Sigmoid colon (tissue), 4 donors: ENCODE measurements around the gene CCDC146.
"Not testable (repeated sequence)": the region's sequence is repeated elsewhere in the genome, so short reads cannot be mapped to it uniquely, and the experiment has no call there.

ENCODE experiments used
- CTCF ChIP-seq, 4 experiments: fragments of 450-650 bp in 3 of 4; fragments of 200-600 bp in 1 of 4; IDR thresholded peaks; one replicate each; pipeline ENCODE4 v1.5.1; 2016 to 2019; ENCODE audit warnings: antibody characterized with exemption in 4 of 4, mild to moderate bottlenecking in 3 of 4, moderate library complexity in 2 of 4
- EP300 ChIP-seq, 4 donors: sonication (generic); formaldehyde crosslinking; IDR thresholded peaks; one replicate each; pipeline ENCODE4 v1.6.1; 2017; ENCODE audit warnings: antibody characterized with exemption in 4 of 4
- POLR2A ChIP-seq, 2 donors: fragments of 450-650 bp; IDR thresholded peaks; one replicate each; pipeline ENCODE4 v1.6.1; 2016; ENCODE audit warnings: antibody characterized with exemption in 2 of 2, mild to moderate bottlenecking in 2 of 2, moderate library complexity in 2 of 2
- POLR2AphosphoS5 ChIP-seq, 4 donors: sonication (generic); formaldehyde crosslinking; IDR thresholded peaks; one replicate each; pipeline ENCODE4 v1.6.1; 2017; ENCODE audit warnings: antibody characterized with exemption in 4 of 4

GRCh38 chr7:77152232-77152631 lies 29.8 kb downstream of the CCDC146 start:
- not testable (repeated sequence) for TF ChIP-seq CTCF, POLR2A, POLR2AphosphoS5, EP300 (IDR thresholded peaks at IDR 0.05)
